ENCODE results near the gene OASL.

The OASL gene

GRCh38 chr12:120983759-120984158 lies 55.3 kb downstream of the OASL start:
- H3K4me3 ChIP-seq (ENCODE audit: low read depth in 1 of 2, low read length in 2 of 2), result no peak overlapping the region
- H3K9me3 ChIP-seq (ENCODE audit: control insufficient read depth in 1 of 2, low read length in 2 of 2), result no peaks in the 10 kb centered on the region
- H3K27me3 ChIP-seq (ENCODE audit: low read depth, low read length), result no peaks in the 10 kb centered on the region
- H3K27ac ChIP-seq (ENCODE audit: low read length), result peak overlapping the region; percentile 58
- no peaks in the 10 kb centered on the region for H3K36me3 ChIP-seq (ENCODE audit: control insufficient read depth in 1 of 2, insufficient read depth in 2 of 2, low read length in 2 of 2)
- H3K4me1 ChIP-seq (ENCODE audit: control insufficient read depth in 1 of 2, insufficient read depth in 2 of 2, low read length in 2 of 2), result peaks cover 0 to 3% of the 10 kb centered on the region in 2 donors

DNA sequence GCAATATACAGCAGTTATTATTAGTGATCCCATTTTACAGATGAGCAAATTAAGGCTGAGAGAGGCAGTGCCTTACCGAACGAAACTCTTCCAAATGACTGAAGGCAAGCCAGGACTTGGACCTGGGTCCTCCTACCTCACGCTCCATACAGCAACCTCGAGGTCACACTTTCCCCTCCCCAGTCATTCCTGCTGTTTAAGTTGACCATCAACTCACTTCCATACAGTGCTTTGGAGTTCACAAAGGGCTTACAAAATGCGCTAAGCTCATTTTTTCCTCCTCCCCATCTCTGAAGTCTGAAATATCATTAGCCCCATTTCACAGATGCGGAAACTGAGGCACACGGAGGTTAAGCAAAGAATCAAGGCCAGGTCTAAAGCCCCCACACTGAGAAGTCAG lies 56.4 kb downstream of the OASL start:
- peaks cover 0 to 3% of the 10 kb centered on the region in 2 donors for H3K4me1 ChIP-seq (ENCODE audit: control insufficient read depth in 1 of 2, insufficient read depth in 2 of 2, low read length in 2 of 2)
- H3K9me3 ChIP-seq (ENCODE audit: control insufficient read depth in 1 of 2, low read length in 2 of 2), result no peaks in the 10 kb centered on the region
- H3K4me3 ChIP-seq (ENCODE audit: low read depth in 1 of 2, low read length in 2 of 2), result no peak overlapping the region
- H3K27me3 ChIP-seq (ENCODE audit: low read depth, low read length), result no peaks in the 10 kb centered on the region
- no peak overlapping the region for H3K27ac ChIP-seq (ENCODE audit: low read length)
- no peaks in the 10 kb centered on the region for H3K36me3 ChIP-seq (ENCODE audit: control insufficient read depth in 1 of 2, insufficient read depth in 2 of 2, low read length in 2 of 2)

DNA sequence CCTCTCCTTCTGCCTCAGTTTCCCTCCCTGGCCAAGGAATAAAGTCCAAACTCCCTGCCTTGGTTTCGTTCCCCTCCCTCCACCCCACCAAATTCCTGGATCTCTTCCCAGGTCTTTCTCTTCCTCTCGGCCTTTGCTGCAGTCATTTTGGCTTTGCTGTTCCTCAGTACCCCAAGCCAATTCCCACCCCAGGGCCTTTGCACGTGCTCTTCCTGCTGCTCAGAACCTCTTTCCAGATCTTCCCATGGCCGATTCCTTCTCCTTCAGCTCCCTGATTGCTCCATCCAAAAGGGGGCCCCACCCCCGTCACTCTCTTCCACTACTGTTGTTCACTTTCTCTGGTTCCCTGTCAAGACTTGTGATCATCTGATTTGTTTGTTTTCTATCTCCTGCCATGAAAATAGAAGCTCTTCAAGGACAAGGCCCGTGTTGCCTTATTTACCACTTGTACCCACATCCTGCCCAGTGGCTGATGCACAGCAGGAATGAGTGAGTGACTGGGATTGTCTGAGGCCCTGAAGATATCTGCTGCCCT lies 57.6 kb downstream of the OASL start:
- no peaks in the 10 kb centered on the region for H3K27me3 ChIP-seq (ENCODE audit: low read depth, low read length)
- peaks cover 0 to 3% of the 10 kb centered on the region in 2 donors for H3K4me1 ChIP-seq (ENCODE audit: control insufficient read depth in 1 of 2, insufficient read depth in 2 of 2, low read length in 2 of 2)
- H3K9me3 ChIP-seq (ENCODE audit: control insufficient read depth in 1 of 2, low read length in 2 of 2), result no peaks in the 10 kb centered on the region
- no peaks in the 10 kb centered on the region for H3K36me3 ChIP-seq (ENCODE audit: control insufficient read depth in 1 of 2, insufficient read depth in 2 of 2, low read length in 2 of 2)
- no peak overlapping the region for H3K4me3 ChIP-seq (ENCODE audit: low read depth in 1 of 2, low read length in 2 of 2)
- peak overlapping the region; percentile 40 for H3K27ac ChIP-seq (ENCODE audit: low read length)

- no peaks in the 10 kb centered on the region for H3K27me3 ChIP-seq (ENCODE audit: low read depth, low read length)
- H3K4me1 ChIP-seq (ENCODE audit: control insufficient read depth in 1 of 2, insufficient read depth in 2 of 2, low read length in 2 of 2), result peaks cover 0 to 3% of the 10 kb centered on the region in 2 donors
- no peaks in the 10 kb centered on the region for H3K36me3 ChIP-seq (ENCODE audit: control insufficient read depth in 1 of 2, insufficient read depth in 2 of 2, low read length in 2 of 2)
- H3K27ac ChIP-seq (ENCODE audit: low read length), result peak overlapping the region; percentile 40
- H3K4me3 ChIP-seq (ENCODE audit: low read depth in 1 of 2, low read length in 2 of 2), result peak overlapping the region in 1 of 2 donors; percentile 53
- no peaks in the 10 kb centered on the region for H3K9me3 ChIP-seq (ENCODE audit: control insufficient read depth in 1 of 2, low read length in 2 of 2)
Measured at GRCh38 chr12:120980800-120981368, 58.2 kb downstream of the OASL start.

GRCh38 chr12:120979862-120980696 lies 59.0 kb downstream of the OASL start:
- Histone ChIP-seq H3K4me3 (ENCODE audit: low read depth in 1 of 2, low read length in 2 of 2) (peak overlapping the region in 1 of 2 donors; percentile 53), H3K4me1 (ENCODE audit: control insufficient read depth in 1 of 2, insufficient read depth in 2 of 2, low read length in 2 of 2) (peaks cover 0 to 3% of the 10 kb centered on the region in 2 donors), H3K27ac (ENCODE audit: low read length) (peak overlapping the region; percentile 40), H3K9me3 (ENCODE audit: control insufficient read depth in 1 of 2, low read length in 2 of 2) (no peaks in the 10 kb centered on the region), H3K27me3 (ENCODE audit: low read depth, low read length) (no peaks in the 10 kb centered on the region), H3K36me3 (ENCODE audit: control insufficient read depth in 1 of 2, insufficient read depth in 2 of 2, low read length in 2 of 2) (no peaks in the 10 kb centered on the region)

DNA sequence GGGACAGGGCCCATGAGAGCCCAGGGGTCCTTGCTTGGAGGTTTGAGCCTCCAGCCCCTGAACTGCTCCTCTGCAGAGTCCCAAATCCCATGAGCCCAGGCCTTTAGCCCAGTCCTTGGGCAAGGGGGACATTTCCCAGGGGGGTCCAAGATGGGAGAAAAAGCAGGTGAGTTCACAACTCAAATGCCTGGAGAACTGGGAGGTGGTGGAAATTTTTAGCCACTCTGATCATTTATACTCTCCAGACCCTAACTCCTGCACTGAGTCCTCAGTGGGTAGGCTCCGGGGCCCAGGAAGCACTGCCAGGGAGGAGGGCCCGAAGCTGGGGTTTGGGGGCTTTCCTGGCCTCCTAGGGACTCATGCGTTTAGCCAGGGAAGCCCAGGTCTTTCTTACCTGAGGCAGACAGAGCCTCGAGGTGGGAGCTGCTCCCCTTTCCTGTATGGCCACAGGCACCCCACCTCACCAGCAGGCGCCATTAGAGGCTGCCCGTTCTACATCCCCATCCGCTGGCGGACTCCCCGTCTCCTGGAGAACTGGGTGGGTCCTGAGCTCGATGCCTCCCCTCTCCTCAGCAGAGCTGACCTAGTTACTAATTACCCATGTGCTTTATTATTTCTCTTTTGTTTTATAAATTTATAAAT lies 59.7 kb downstream of the OASL start:
- Histone ChIP-seq H3K27ac (ENCODE audit: low read length) (peak overlapping the region; percentile 69), H3K4me3 (ENCODE audit: low read depth in 1 of 2, low read length in 2 of 2) (peak overlapping the region in 1 of 2 donors; percentile 53), H3K36me3 (ENCODE audit: control insufficient read depth in 1 of 2, insufficient read depth in 2 of 2, low read length in 2 of 2) (no peaks in the 10 kb centered on the region), H3K4me1 (ENCODE audit: control insufficient read depth in 1 of 2, insufficient read depth in 2 of 2, low read length in 2 of 2) (peaks cover 0 to 3% of the 10 kb centered on the region in 2 donors), H3K27me3 (ENCODE audit: low read depth, low read length) (no peaks in the 10 kb centered on the region), H3K9me3 (ENCODE audit: control insufficient read depth in 1 of 2, low read length in 2 of 2) (no peaks in the 10 kb centered on the region)

- H3K27me3 ChIP-seq (ENCODE audit: low read depth, low read length), result no peaks in the 10 kb centered on the region
- H3K4me3 ChIP-seq (ENCODE audit: low read depth in 1 of 2, low read length in 2 of 2), result peak within 1 kb of the TSS in 1 of 2 donors; percentile 53
- no peaks in the 10 kb centered on the region for H3K36me3 ChIP-seq (ENCODE audit: control insufficient read depth in 1 of 2, insufficient read depth in 2 of 2, low read length in 2 of 2)
- H3K4me1 ChIP-seq (ENCODE audit: control insufficient read depth in 1 of 2, insufficient read depth in 2 of 2, low read length in 2 of 2), result peaks cover 0 to 3% of the 10 kb centered on the region in 2 donors
- H3K9me3 ChIP-seq (ENCODE audit: control insufficient read depth in 1 of 2, low read length in 2 of 2), result no peaks in the 10 kb centered on the region
- H3K27ac ChIP-seq (ENCODE audit: low read length), result peak within 1 kb of the TSS; percentile 69
Measured at GRCh38 chr12:120978296-120979219, 60.5 kb downstream of the OASL start, which contains the start of gene HNF1A. Gene HNF1A (plus strand): TSS chr12:120978543. CDS start chr12:120978769, 226 bp downstream.

DNA sequence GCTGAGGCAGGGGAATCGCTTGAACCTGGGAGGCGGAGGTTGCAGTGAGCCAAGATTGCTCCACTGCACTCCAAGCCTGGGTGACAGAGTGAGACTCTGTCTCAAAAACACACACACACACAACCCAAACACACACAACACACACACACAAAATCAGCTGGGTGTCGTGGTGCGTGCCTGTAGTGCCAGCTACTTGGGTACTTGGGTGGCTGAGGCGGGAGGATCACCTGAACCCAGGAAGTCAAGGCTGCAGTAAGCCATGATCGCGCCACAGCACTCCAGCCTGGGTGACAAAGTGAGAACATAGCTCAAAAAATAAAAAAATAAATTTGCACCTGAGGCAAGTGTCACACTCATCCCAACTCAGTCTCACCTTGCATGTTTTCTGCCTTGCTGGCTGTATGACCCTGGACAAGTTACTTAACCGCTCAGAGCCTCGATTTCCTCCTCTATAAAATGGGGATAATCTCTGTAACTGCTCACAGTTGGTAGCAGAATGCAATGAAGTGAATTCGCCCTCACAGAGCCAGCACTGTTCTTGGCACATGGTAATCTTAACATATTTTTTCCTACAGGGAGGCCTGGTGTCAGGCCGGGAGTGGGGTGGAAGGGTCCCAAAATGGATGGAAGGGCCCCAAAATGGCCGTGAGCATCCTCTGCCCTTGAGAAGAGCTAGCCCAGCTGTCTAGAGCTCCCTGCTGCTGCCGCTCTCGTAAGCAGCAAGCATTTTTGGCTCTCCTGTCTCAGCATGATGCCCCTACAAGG lies 61.3 kb downstream of the OASL start:
- Histone ChIP-seq H3K36me3 (ENCODE audit: control insufficient read depth in 1 of 2, insufficient read depth in 2 of 2, low read length in 2 of 2) (no peaks in the 10 kb centered on the region), H3K9me3 (ENCODE audit: control insufficient read depth in 1 of 2, low read length in 2 of 2) (no peaks in the 10 kb centered on the region), H3K4me1 (ENCODE audit: control insufficient read depth in 1 of 2, insufficient read depth in 2 of 2, low read length in 2 of 2) (peaks cover 0 to 3% of the 10 kb centered on the region in 2 donors), H3K4me3 (ENCODE audit: low read depth in 1 of 2, low read length in 2 of 2) (peak overlapping the region in 1 of 2 donors; percentile 53), H3K27ac (ENCODE audit: low read length) (peak overlapping the region; percentile 40), H3K27me3 (ENCODE audit: low read depth, low read length) (no peaks in the 10 kb centered on the region)

DNA sequence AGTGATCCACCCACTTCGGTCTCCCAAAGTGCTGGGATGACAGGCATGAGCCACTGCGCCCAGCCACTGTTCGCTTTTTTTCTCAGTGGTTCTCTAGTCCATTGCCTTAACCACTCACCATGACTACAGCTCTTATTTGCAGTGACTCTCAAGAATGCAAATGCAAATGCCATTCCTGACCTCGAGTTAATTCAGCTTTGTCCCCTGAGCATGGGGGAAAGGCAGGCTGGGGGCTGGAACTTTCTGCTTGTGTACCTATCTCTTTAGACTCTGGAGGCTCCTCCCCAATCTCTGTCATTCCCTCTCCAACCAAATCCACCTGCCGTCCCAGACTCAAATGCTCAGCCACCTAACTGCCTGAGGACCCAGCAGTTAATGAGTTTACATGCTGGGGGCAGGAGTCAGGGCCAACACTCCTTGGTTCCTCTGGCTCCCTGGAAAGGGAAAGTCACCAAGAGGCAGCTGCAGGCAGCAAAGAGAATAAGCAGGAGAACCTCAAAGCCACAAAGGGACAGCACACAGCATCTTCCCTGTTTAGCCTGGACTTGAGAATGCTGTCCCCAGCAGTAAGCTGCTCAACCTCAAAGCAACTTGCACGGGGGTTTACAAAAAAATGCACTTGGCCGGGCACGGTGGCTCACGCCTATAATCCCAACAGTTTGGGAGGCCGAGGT lies 66.0 kb downstream of the OASL start:
- Histone ChIP-seq H3K4me1 (ENCODE audit: control insufficient read depth in 1 of 2, insufficient read depth in 2 of 2, low read length in 2 of 2) (no peaks in the 10 kb centered on the region), H3K9me3 (ENCODE audit: control insufficient read depth in 1 of 2, low read length in 2 of 2) (no peaks in the 10 kb centered on the region), H3K27ac (ENCODE audit: low read length) (no peak overlapping the region), H3K4me3 (ENCODE audit: low read depth in 1 of 2, low read length in 2 of 2) (no peak overlapping the region), H3K27me3 (ENCODE audit: low read depth, low read length) (no peaks in the 10 kb centered on the region), H3K36me3 (ENCODE audit: control insufficient read depth in 1 of 2, insufficient read depth in 2 of 2, low read length in 2 of 2) (no peaks in the 10 kb centered on the region)

Measured in muscle layer of duodenum (tissue), 2 donors.